Testis (tissue), 3 donors: ENCODE measurements around the gene GLDC. TPM values are rescaled to one million over a fixed set of nuclear protein-coding genes. Genes with fewer than 3 reads are reported as not detected.

Source experiments
- DNase-seq: peaks from one replicate; pipeline ENCODE4 v3.0.0-alpha.2; 2019
- H3K27ac ChIP-seq, 2 donors: fragments of 200-600 bp; sonication (generic); one replicate each; pipeline ENCODE4 v1.5.1; 2019
- H3K27me3 ChIP-seq: fragments of 200-600 bp; sonication (generic); one replicate; pipeline ENCODE4 v1.5.1; 2019
- H3K36me3 ChIP-seq: fragments of 200-600 bp; sonication (generic); one replicate; pipeline ENCODE4 v1.5.1; 2017; ENCODE audit warnings: low read depth; ENCODE audit errors: missing control alignments
- H3K4me1 ChIP-seq: fragments of 200-600 bp; sonication (generic); one replicate; pipeline ENCODE4 v1.5.1; 2019
- H3K4me3 ChIP-seq, 2 donors: fragments of 200-600 bp; sonication (generic); one replicate each; pipeline ENCODE4 v1.5.1; 2017 to 2019
- H3K9me3 ChIP-seq: fragments of 200-600 bp; sonication (generic); one replicate; pipeline ENCODE4 v1.5.1; 2017
- POLR2A ChIP-seq: fragments of 450-650 bp; IDR thresholded peaks from one replicate; pipeline ENCODE4 v1.6.1; 2017; ENCODE audit warnings: antibody characterized with exemption, mild to moderate bottlenecking, moderate library complexity
- WGBS, 2 donors: methylation state at CpG; one replicate each; pipeline ENCODE4 v1.1.5; 2018; 5-methylcytosine and 5-hydroxymethylcytosine counted together
- intact Hi-C: fragments of 100-400 bp; cut with DNase I; formaldehyde crosslinking; loops from one replicate; pipeline ENCODE4 v1.15.1; 2023; ENCODE audit warnings: low total_unique reads
- polyA plus RNA-seq: library from polyadenylated mRNA; stranded (reverse); fragments of 350-450 nt; fragmentation: Illumina TruSeq; extraction: RNeasy Lipid Tissue Mini Kit (QIAGEN cat#74804); gene quantifications from one replicate; pipeline ENCODE4 v1.2.3, GENCODE V29; 2014; ENCODE audit warnings: low read depth, low replicate concordance; ENCODE audit not compliant: insufficient read depth
- small RNA-seq, 2 donors: library from RNA; depleted of rRNA; stranded (forward); fragments of <200 nt; gene quantifications; one replicate each; pipeline ENCODE3, GENCODE V24; 2016
- total RNA-seq, 2 donors: library from RNA; depleted of rRNA; stranded (reverse); fragments of >200 nt; gene quantifications; one replicate each; pipeline ENCODE4 v1.2.3, GENCODE V29; 2016
- TF ChIP-seq, protein P1 (sequence below), 3 experiments: fragments of 450-650 bp in 2 of 3; fragments of 200-600 bp in 1 of 3; sonication (generic) in 1 of 3; IDR thresholded peaks; one replicate each; pipeline ENCODE4 v1.5.1; 2016 to 2019; ENCODE audit warnings: antibody characterized with exemption in 3 of 3, mild to moderate bottlenecking in 2 of 3, moderate library complexity in 1 of 3

The GLDC gene
- total and polyA plus RNA-seq, 3 donors from 2014 or later: 11.4 to 12.3 (median 12.2) TPM

DNA sequence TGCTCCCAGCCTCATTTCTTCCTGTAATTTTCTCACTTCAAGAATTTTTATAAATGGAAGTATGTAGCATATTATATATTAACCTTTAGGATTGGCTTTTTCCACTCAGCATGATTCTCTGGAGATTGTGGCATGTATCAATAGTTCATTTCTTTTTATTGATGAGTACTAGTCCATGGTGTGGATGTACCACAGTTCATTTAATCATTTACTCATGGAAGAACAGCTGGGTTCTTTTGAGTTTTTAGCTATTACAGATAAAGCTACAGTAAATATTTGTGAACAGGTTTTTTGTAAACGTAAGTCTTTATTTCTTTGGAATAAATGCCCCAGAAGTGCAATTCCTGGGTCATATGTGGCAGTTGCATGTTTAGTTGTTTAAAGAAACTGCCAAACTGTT is 156.4 kb downstream of the GLDC start:
- H3K4me3 ChIP-seq: no peak overlapping the region
- intact Hi-C loops: no loop called here
- no peak for DNase-seq
- H3K27ac ChIP-seq: no peak overlapping the region
- 95 to 100% methylated on average over 1 of the region's 1 CpG for WGBS, 2 donors
- H3K36me3 ChIP-seq: no peaks in the 10 kb centered on the region
- H3K27me3 ChIP-seq: no peaks in the 10 kb centered on the region
- no peak for TF ChIP-seq POLR2A
- TF ChIP-seq, protein P1, sequence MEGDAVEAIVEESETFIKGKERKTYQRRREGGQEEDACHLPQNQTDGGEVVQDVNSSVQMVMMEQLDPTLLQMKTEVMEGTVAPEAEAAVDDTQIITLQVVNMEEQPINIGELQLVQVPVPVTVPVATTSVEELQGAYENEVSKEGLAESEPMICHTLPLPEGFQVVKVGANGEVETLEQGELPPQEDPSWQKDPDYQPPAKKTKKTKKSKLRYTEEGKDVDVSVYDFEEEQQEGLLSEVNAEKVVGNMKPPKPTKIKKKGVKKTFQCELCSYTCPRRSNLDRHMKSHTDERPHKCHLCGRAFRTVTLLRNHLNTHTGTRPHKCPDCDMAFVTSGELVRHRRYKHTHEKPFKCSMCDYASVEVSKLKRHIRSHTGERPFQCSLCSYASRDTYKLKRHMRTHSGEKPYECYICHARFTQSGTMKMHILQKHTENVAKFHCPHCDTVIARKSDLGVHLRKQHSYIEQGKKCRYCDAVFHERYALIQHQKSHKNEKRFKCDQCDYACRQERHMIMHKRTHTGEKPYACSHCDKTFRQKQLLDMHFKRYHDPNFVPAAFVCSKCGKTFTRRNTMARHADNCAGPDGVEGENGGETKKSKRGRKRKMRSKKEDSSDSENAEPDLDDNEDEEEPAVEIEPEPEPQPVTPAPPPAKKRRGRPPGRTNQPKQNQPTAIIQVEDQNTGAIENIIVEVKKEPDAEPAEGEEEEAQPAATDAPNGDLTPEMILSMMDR (IDR thresholded peaks at IDR 0.05): no peak
- H3K4me1 ChIP-seq: no peaks in the 10 kb centered on the region
- H3K9me3 ChIP-seq: no peaks in the 10 kb centered on the region

DNA sequence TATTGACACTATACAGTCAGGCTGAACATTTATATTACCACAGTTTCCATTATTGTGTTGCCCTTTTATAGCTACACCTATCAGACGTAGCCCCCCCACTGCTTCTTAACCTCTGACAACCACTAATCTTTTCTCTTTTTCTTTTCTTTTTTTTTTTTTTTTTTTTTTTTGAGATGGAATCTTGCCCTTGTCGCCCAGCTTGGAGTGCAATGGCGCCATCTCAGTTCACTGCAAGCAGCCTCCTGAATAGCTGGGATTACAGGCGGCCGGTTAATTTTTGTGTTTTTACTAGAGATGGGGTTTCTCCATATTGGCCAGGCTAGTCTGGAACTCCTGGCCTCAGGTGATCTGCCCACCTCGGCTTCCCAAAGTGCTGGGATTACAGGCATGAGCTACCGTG is 157.1 kb downstream of the GLDC start:
- intact Hi-C loops: no loop called here
- Histone ChIP-seq H3K27ac (no peak overlapping the region), H3K4me1 (no peaks in the 10 kb centered on the region), H3K27me3 (no peaks in the 10 kb centered on the region), H3K36me3 (no peaks in the 10 kb centered on the region), H3K4me3 (no peak overlapping the region), H3K9me3 (no peaks in the 10 kb centered on the region)
- DNase-seq: no peak
- WGBS, 2 donors: 92 to 95% methylated on average over 7 of the region's 7 CpGs
- TF ChIP-seq, protein P1 (IDR thresholded peaks at IDR 0.05): no peak
- no peak for TF ChIP-seq POLR2A

GRCh38 chr9:6484210-6484609 is 161.3 kb downstream of the GLDC start:
- Histone ChIP-seq H3K36me3 (no peaks in the 10 kb centered on the region), H3K4me3 (no peak overlapping the region), H3K9me3 (no peaks in the 10 kb centered on the region), H3K4me1 (no peaks in the 10 kb centered on the region), H3K27ac (no peak overlapping the region), H3K27me3 (no peaks in the 10 kb centered on the region)
- TF ChIP-seq POLR2A: no peak
- TF ChIP-seq, protein P1 (IDR thresholded peaks at IDR 0.05): no peak
- no peak for DNase-seq
- intact Hi-C loops: no loop called here
- WGBS, 2 donors: 91 to 94% methylated on average over 2 of the region's 2 CpGs

Small RNAs within 50 kb of the gene (small RNA-seq; reads per million reads assigned to genes)
- gene RN7SL123P: 0 reads per million in 2 donors
- gene RN7SL25P: 0 reads per million in 2 donors

Other genes starting within 250 kb of the GLDC start
- 10 to 100 TPM; 56.1 to 59.2 TPM for gene UHRF2, start 232.5 kb downstream of the GLDC start, total RNA-seq
- gene UHRF2, start 232.5 kb downstream of the GLDC start, polyA plus RNA-seq: 36.4 TPM
- 10 to 100 TPM; 48.8 to 58.8 TPM for gene KDM4C, start 112.2 kb upstream of the GLDC start, total RNA-seq
- gene KDM4C, start 112.2 kb upstream of the GLDC start, polyA plus RNA-seq: 16.7 TPM